ENCODE data around the gene SUPT3H. TPM values are rescaled to one million over a fixed set of nuclear protein-coding genes. Genes with fewer than 3 reads are reported as not detected.

SUPT3H gene
- polyA plus RNA-seq, 3 donors: 2.4 to 3.5 (median 2.5) TPM

DNA sequence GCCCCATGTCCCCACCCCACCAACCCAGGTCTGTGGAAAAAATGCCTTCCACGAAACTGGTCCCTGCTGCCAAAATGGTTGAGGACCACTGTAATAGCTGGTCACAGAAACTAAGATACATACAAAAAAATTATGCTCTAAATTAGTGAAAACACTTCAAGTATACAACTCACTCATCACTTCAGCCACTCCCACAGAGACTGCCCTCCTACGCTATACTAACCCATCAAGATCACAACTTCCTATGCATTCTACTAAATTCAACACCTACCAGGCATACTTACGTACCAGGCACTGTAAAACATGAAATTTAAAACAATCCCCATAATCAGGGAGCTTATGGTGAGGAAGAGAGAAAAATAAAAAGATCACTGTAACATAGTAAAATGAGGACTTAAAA, 26.7 kb downstream of the SUPT3H start:
- H3K4me3 Mint-ChIP-seq: no peak overlapping the region
- intact Hi-C loops (cut with micrococcal nuclease): no loop called here
- 100% methylated on average over 1 of the region's 3 CpGs for WGBS (ENCODE audit: insufficient coverage)

DNA sequence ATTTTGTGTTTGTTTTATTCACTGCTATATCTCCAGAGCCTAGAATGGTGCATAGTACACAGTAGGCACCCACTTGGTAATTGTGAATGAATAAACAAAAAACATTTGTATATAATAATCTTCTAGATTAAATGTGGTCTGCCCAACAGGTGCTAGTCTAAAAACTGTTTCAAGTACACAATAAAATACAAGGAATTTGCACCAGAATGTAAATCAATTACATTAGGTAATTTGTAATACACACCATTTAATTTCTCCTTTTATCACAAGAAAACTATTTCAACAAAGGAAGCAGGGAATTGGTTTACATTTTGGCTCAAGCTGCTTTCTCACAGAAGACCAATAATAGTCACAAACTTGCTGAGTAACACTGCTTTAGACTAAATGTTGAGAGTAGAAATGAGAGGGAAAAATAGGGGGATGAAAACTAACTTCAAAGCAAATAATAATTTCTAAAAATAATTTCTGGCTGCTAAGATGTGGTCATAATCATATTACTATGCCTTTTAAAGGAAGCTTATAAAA, 27.5 kb downstream of the SUPT3H start:
- Mint-ChIP-seq H3K9me3 (no peaks in the 10 kb centered on the region), H3K27me3 (ENCODE audit: low read depth in 3 of 3) (no peaks in the 10 kb centered on the region), H3K4me3 (no peak overlapping the region), H3K36me3 (no peaks in the 10 kb centered on the region), H3K27ac (no peak overlapping the region), H3K4me1 (no peaks in the 10 kb centered on the region)
- Histone ChIP-seq H4K20me1 (ENCODE audit: insufficient read depth, low read length) (no peaks in the 10 kb centered on the region), H3K27me3 (ENCODE audit: control insufficient read depth in 2 of 2, insufficient read depth in 2 of 2, low read length in 2 of 2) (no peaks in the 10 kb centered on the region), H3K36me3 (replicated peaks in 1 of 2; ENCODE audit: control insufficient read depth in 1 of 2, insufficient read depth in 2 of 2, low read length in 2 of 2) (no peaks in the 10 kb centered on the region), H3K9me3 (replicated peaks in 1 of 2; ENCODE audit: control insufficient read depth in 1 of 2, insufficient read depth in 1 of 2, low read length in 2 of 2) (no peaks in the 10 kb centered on the region), H3K4me3 (replicated peaks in 1 of 3; ENCODE audit: low read depth in 2 of 3, low read length in 3 of 3) (no peak overlapping the region), H2AFZ (ENCODE audit: insufficient read depth, low read depth, low read length, poor library complexity, severe bottlenecking) (no peak overlapping the region), H3K4me2 (replicated peaks; ENCODE audit: extremely low read depth, low read length, poor library complexity, severe bottlenecking) (no peak overlapping the region), H3K9ac (ENCODE audit: insufficient read depth, low read length, poor library complexity, severe bottlenecking) (no peak overlapping the region), H3K79me2 (ENCODE audit: insufficient read depth, low read length) (no peaks in the 10 kb centered on the region), H3K27ac (ENCODE audit: low read depth in 1 of 2, low read length in 2 of 2) (no peak overlapping the region), H3K4me1 (ENCODE audit: control insufficient read depth in 1 of 2, insufficient read depth in 2 of 2, low read length in 2 of 2) (no peaks in the 10 kb centered on the region)
- no peak for DNase-seq
- intact Hi-C loops (cut with micrococcal nuclease): no loop called here
- TF ChIP-seq, protein P1, sequence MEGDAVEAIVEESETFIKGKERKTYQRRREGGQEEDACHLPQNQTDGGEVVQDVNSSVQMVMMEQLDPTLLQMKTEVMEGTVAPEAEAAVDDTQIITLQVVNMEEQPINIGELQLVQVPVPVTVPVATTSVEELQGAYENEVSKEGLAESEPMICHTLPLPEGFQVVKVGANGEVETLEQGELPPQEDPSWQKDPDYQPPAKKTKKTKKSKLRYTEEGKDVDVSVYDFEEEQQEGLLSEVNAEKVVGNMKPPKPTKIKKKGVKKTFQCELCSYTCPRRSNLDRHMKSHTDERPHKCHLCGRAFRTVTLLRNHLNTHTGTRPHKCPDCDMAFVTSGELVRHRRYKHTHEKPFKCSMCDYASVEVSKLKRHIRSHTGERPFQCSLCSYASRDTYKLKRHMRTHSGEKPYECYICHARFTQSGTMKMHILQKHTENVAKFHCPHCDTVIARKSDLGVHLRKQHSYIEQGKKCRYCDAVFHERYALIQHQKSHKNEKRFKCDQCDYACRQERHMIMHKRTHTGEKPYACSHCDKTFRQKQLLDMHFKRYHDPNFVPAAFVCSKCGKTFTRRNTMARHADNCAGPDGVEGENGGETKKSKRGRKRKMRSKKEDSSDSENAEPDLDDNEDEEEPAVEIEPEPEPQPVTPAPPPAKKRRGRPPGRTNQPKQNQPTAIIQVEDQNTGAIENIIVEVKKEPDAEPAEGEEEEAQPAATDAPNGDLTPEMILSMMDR (IDR thresholded peaks at IDR 0.05): no peak

More for the DNA sequence above, 26.7 kb downstream of the SUPT3H start:
- no peak overlapping the region for H2AFZ ChIP-seq (ENCODE audit: insufficient read depth, low read depth, low read length, poor library complexity, severe bottlenecking)
- TF ChIP-seq, protein P1 (IDR thresholded peaks at IDR 0.05): no peak
- H3K4me2 ChIP-seq (replicated peaks; ENCODE audit: extremely low read depth, low read length, poor library complexity, severe bottlenecking): no peak overlapping the region
- H3K4me1 ChIP-seq (ENCODE audit: control insufficient read depth in 1 of 2, insufficient read depth in 2 of 2, low read length in 2 of 2): no peaks in the 10 kb centered on the region
- Mint-ChIP-seq H3K27me3 (ENCODE audit: low read depth in 3 of 3) (no peaks in the 10 kb centered on the region), H3K36me3 (no peaks in the 10 kb centered on the region), H3K27ac (no peak overlapping the region), H3K4me1 (no peaks in the 10 kb centered on the region), H3K9me3 (no peaks in the 10 kb centered on the region)
- DNase-seq: no peak
- no peaks in the 10 kb centered on the region for H3K9me3 ChIP-seq (replicated peaks in 1 of 2; ENCODE audit: control insufficient read depth in 1 of 2, insufficient read depth in 1 of 2, low read length in 2 of 2)
- no peak overlapping the region for H3K9ac ChIP-seq (ENCODE audit: insufficient read depth, low read length, poor library complexity, severe bottlenecking)
- no peak overlapping the region for H3K4me3 ChIP-seq (replicated peaks in 1 of 3; ENCODE audit: low read depth in 2 of 3, low read length in 3 of 3)
- H3K27ac ChIP-seq (ENCODE audit: low read depth in 1 of 2, low read length in 2 of 2): no peak overlapping the region
- no peaks in the 10 kb centered on the region for H3K79me2 ChIP-seq (ENCODE audit: insufficient read depth, low read length)
- no peaks in the 10 kb centered on the region for H3K27me3 ChIP-seq (ENCODE audit: control insufficient read depth in 2 of 2, insufficient read depth in 2 of 2, low read length in 2 of 2)
- H4K20me1 ChIP-seq (ENCODE audit: insufficient read depth, low read length): no peaks in the 10 kb centered on the region
- no peaks in the 10 kb centered on the region for H3K36me3 ChIP-seq (replicated peaks in 1 of 2; ENCODE audit: control insufficient read depth in 1 of 2, insufficient read depth in 2 of 2, low read length in 2 of 2)
